ENCODE measurements around the gene ACBD3. TPM values are rescaled to one million over a fixed set of nuclear protein-coding genes. Genes with fewer than 3 reads are reported as not detected.

The ACBD3 gene
- total RNA-seq, 2 donors from 2014 or later = 45.8 to 56.0 TPM

- peak in 1 of 2 donors; percentile 54 for DNase-seq
- intact Hi-C loops (cut with DNase I, micrococcal nuclease) = no loop called here
- peak; percentile 67 for ATAC-seq
These were observed 85.8 kb downstream of the ACBD3 start for GRCh38 chr1:226100436-226101391.

DNA sequence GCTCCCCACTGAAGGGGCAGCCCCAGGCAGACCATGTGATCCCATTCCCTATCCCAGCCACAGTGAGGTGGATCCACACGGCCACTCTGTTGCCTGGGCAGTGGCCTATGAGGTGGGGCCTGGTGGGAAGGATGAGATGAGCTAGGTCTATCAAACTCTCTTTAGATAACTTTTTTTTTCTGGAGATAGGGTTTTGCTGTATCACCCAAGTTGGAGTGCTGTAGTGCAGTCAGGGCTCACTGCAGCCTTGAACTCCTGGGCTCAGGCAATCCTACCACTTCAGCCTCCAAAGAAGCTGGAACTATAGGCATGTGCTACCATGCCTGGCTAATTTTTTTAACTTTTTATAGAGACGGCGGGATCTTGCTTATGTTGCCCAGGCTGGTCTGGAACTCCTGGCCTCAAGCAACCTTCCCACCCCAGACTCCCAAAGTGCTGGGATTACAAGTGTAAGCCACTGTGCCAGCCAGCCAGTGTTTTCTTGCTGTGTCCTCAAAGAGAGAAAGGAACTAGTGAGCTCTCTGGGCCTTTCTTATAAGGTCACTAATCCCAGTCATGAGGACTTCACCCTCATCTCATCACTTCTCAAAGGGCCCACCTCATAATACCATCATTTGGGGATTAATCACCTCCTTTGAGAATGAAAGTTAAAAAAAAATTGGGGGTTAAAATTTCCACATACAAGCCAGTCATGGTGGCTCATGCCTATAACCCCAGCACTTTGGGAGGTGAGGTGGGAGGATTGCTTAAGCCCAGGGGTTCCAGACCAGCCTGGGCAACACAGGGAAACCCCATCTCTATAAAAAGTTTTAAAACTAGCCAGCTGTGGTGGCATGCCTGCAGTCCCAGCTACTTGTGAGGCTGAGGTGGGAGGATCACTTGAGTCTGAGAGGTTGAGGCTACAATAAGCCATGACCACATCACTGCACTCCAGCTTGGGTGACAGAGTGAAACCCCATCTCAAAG, 87.4 kb downstream of the ACBD3 start:
- intact Hi-C loops (cut with DNase I, micrococcal nuclease) = no loop called here
- no peak for DNase-seq
- ATAC-seq = no peak

DNA sequence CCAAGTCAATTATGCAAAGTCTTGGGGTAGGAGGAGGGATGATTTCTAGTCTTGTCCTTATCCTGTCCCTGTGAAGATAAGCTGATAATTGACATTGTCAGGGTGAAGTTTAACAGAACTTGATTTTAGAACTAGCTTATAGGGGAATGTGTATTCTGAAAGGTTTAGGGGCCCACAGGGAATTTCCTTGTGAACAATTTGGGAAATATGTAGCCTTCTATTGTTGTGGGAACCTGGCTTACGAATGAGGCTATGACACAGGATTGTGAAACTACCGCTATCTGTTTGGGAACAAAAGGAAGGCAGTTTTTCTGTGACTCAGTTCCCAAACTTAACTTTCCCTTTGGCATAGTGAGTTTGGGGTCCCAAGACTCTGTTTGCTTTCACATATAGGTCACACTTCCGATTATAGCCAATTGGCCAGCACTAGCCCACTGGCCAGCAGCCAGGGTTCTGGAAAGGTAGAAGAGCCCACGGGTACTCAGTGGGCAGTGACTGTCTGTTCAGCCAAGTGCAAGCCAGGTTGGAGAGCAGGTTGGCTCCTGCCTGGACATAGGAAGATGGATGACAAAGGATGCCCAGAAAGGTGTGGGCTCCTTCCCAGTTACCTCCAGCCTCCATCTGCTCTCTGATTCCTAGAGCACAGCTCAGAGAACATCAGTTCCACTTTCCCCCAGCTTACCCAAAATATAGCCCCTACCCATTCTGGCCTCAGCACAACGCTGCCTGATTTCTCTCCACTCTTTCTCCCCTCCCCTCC, 88.5 kb downstream of the ACBD3 start:
- intact Hi-C loops (cut with DNase I, micrococcal nuclease) = no loop called here
- no peak for ATAC-seq
- no peak for DNase-seq

DNA sequence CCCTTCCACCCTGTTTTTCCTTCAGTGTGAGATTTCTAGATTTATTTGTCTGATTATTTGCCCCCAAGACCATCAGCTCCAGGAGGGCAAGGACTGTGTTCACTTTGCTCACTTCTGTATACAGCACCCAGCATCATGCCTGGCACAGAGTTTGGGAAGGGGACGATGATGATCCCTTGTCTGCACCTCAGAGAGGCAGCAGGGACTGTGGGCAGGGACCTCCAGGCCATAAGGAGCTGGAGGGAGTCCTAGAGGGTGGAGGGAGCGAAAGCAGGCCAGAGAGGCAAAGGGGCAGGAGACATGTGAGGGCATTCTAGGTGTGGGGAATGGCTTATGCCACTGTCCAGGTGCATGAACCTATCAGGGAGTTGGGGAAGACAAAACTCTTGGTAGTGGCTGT, 91.3 kb downstream of the ACBD3 start:
- ATAC-seq = no peak
- no peak for DNase-seq
- intact Hi-C loops (cut with DNase I, micrococcal nuclease) = no loop called here

Other genes with a start within 250 kb of the ACBD3 start
- gene LEFTY2, start 245.5 kb downstream of the ACBD3 start, total RNA-seq = 10 to 100 TPM in 1 of 2 donors, under 1 TPM in 1; 0.36 to 74.3 TPM
- 10 to 100 TPM; 16.2 to 16.4 TPM for gene SDE2, start 187.4 kb downstream of the ACBD3 start, total RNA-seq
- gene H3-3A, start 124.0 kb downstream of the ACBD3 start, total RNA-seq = 100 to 1,000 TPM; 743 to 759 TPM
- gene MIXL1, start 36.9 kb upstream of the ACBD3 start, total RNA-seq = under 1 TPM; 0.15 to 0.34 TPM
- gene LIN9, start 122.4 kb upstream of the ACBD3 start, total RNA-seq = 1 to 10 TPM; 2.7 to 3.5 TPM
- 10 to 100 TPM; 44.8 to 48.9 TPM for gene PARP1, start 221.4 kb upstream of the ACBD3 start, total RNA-seq